Activated CD4-positive, alpha-beta T cell treated with anti-CD3 and anti-CD28 coated beads for 4 hours (primary cell): ENCODE results near the gene MEI4.
"Not testable (repeated sequence)": the region's sequence is repeated elsewhere in the genome, so short reads cannot be mapped to it uniquely, and the experiment has no call there.

Experiments
- DNase-seq, 2 donors: peaks; one replicate each; pipeline ENCODE4 v3.0.0-alpha.2; 2020

Gene MEI4

GRCh38 chr6:77652739-77653138 lies at the start of gene MEI4:
TSS of gene MEI4 (plus strand) at chr6:77653039. CDS start at chr6:77690672, 37,633 bp downstream.
- no peak for DNase-seq

- no peak for DNase-seq
These were observed 48.4 kb upstream of the MEI4 start for GRCh38 chr6:77604476-77604875.

- DNase-seq: no peak
These were observed 45.8 kb upstream of the MEI4 start for GRCh38 chr6:77607004-77607403.

- DNase-seq: no peak
These were observed 43.7 kb upstream of the MEI4 start for GRCh38 chr6:77609106-77609505.

GRCh38 chr6:77619114-77619513 lies 33.7 kb upstream of the MEI4 start:
- no peak for DNase-seq

- DNase-seq: no peak
These were observed 32.5 kb upstream of the MEI4 start for GRCh38 chr6:77620278-77620882.

- DNase-seq: no peak
These were observed 28.3 kb upstream of the MEI4 start for GRCh38 chr6:77624515-77624914.

- no peak for DNase-seq
These were observed 26.4 kb upstream of the MEI4 start for GRCh38 chr6:77626426-77626825.

GRCh38 chr6:77630014-77630413 lies 22.8 kb upstream of the MEI4 start:
- DNase-seq: no peak

GRCh38 chr6:77633471-77633870 lies 19.4 kb upstream of the MEI4 start:
- DNase-seq: no peak

- DNase-seq: no peak
These were observed 18.7 kb upstream of the MEI4 start for GRCh38 chr6:77633993-77634715.

GRCh38 chr6:77638129-77638830 lies 14.6 kb upstream of the MEI4 start:
- no peak for DNase-seq

- DNase-seq: no peak
These were observed 8.6 kb upstream of the MEI4 start for GRCh38 chr6:77644102-77644705.

GRCh38 chr6:77650098-77650663 lies 2.7 kb upstream of the MEI4 start:
- DNase-seq: no peak

- no peak for DNase-seq
These were observed 977 bp downstream of the MEI4 start for GRCh38 chr6:77653816-77654215.

GRCh38 chr6:77655035-77655434 lies 2.2 kb downstream of the MEI4 start:
- DNase-seq: not testable (repeated sequence)

- DNase-seq: no peak
These were observed 4.3 kb downstream of the MEI4 start for GRCh38 chr6:77656999-77657764.

GRCh38 chr6:77666340-77666739 lies 13.5 kb downstream of the MEI4 start:
- DNase-seq: no peak

GRCh38 chr6:77666846-77667245 lies 14.0 kb downstream of the MEI4 start:
- no peak for DNase-seq

- DNase-seq: no peak
These were observed 17.1 kb downstream of the MEI4 start for GRCh38 chr6:77669913-77670312.

GRCh38 chr6:77674211-77674610 lies 21.4 kb downstream of the MEI4 start:
- DNase-seq: no peak

- no peak for DNase-seq
These were observed 25.2 kb downstream of the MEI4 start for GRCh38 chr6:77678048-77678447.

GRCh38 chr6:77683515-77683914 lies 30.7 kb downstream of the MEI4 start:
- no peak for DNase-seq
